BJ (cell line): ENCODE measurements around the gene GPR82. TPM values are rescaled to one million over a fixed set of nuclear protein-coding genes. Genes with fewer than 3 reads are reported as not detected.

ENCODE experiments used
- CTCF ChIA-PET: fragments of 350-600 bp; formaldehyde crosslinking; extraction: SDS; loops from one replicate; lab custom pipeline; 2021; ENCODE audit warnings: antibody characterized with exemption, inconsistent platforms; lab: Yijun Ruan, JAX
- POLR2A ChIA-PET: fragments of 300-600 bp; sonication (Branson Sonifier 250); formaldehyde crosslinking; extraction: SDS; loops from one replicate; lab custom pipeline; 2021; ENCODE audit warnings: antibody characterized with exemption; lab: Charles Lee
- DNase-seq: peaks from one replicate; pipeline ENCODE4 v3.0.0-alpha.2; 2011; ENCODE audit warnings: low read depth
- H3K27me3 ChIP-seq: 2 replicates; pipeline ENCODE4 v1.6.0; 2011; ENCODE audit warnings: low read length; ENCODE audit not compliant: control insufficient read depth, insufficient read depth
- H3K36me3 ChIP-seq: 2 replicates; pipeline ENCODE4 v1.5.1; 2011; ENCODE audit warnings: low read length; ENCODE audit not compliant: control insufficient read depth, insufficient read depth
- H3K4me3 ChIP-seq: 2 replicates; pipeline ENCODE4 v1.5.1; 2011; ENCODE audit warnings: low read depth, mild to moderate bottlenecking, control low read depth, low read length
- polyA plus RNA-seq: library from polyadenylated mRNA; depleted of rRNA; stranded (reverse); fragments of >200 nt; gene quantifications from 2 replicates; pipeline ENCODE4 v1.2.3, GENCODE V29; 2011
- TF ChIP-seq, protein P1 (sequence below): IDR thresholded peaks from 2 replicates; pipeline ENCODE4 v1.5.1; 2011; ENCODE audit warnings: low read depth, mild to moderate bottlenecking, control low read depth, inconsistent platforms, low read length, moderate library complexity; ENCODE audit not compliant: insufficient read depth

Gene GPR82
- polyA plus RNA-seq, 1 experiment = not detected

DNA sequence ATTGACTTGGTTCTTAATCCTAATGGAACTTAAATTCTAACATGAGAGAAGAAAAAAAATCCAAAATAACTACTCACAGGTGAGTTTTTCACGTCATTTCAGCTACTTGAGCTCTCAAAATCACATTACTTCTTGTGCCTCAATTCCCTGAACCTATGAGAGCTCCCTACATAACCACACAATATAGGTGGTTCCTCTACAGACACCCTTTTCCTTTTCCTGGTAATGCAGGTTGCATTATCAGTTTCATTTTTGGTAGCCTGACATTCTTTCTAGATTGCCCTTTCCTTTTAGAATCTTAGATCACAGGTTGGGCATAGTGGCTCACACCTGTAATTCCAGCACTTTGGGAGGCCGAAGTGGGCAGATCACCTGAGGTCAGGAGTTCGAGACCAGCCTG, 31.0 kb upstream of the GPR82 start:
- no peak overlapping the region for H3K4me3 ChIP-seq
- ChIA-PET POLR2A (no interaction called here), CTCF (no interaction called here)
- H3K36me3 ChIP-seq = no peaks in the 10 kb centered on the region
- H3K27me3 ChIP-seq = no peaks in the 10 kb centered on the region
- TF ChIP-seq, protein P1, sequence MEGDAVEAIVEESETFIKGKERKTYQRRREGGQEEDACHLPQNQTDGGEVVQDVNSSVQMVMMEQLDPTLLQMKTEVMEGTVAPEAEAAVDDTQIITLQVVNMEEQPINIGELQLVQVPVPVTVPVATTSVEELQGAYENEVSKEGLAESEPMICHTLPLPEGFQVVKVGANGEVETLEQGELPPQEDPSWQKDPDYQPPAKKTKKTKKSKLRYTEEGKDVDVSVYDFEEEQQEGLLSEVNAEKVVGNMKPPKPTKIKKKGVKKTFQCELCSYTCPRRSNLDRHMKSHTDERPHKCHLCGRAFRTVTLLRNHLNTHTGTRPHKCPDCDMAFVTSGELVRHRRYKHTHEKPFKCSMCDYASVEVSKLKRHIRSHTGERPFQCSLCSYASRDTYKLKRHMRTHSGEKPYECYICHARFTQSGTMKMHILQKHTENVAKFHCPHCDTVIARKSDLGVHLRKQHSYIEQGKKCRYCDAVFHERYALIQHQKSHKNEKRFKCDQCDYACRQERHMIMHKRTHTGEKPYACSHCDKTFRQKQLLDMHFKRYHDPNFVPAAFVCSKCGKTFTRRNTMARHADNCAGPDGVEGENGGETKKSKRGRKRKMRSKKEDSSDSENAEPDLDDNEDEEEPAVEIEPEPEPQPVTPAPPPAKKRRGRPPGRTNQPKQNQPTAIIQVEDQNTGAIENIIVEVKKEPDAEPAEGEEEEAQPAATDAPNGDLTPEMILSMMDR = no peak
- DNase-seq = no peak

DNA sequence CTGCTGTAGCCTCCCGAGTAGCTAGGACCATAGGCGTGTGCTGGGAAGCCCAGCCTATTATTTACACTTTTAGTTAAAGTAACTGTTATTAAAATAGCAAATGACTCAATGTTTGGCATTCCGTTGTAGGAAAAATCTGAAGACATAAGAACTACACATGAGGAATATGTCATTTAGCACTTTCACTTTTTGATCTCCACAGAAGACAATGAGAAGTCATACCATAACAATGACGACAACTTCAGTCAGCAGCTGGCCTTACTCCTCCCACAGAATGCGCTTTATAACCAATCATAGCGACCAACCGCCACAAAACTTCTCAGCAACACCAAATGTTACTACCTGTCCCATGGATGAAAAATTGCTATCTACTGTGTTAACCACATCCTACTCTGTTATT, 28.6 kb upstream of the GPR82 start:
- Histone ChIP-seq H3K36me3 (no peaks in the 10 kb centered on the region), H3K27me3 (no peaks in the 10 kb centered on the region), H3K4me3 (no peak overlapping the region)
- CTCF ChIA-PET = no interaction called here
- POLR2A ChIA-PET = no interaction called here
- DNase-seq = no peak
- TF ChIP-seq, protein P1 = no peak

DNA sequence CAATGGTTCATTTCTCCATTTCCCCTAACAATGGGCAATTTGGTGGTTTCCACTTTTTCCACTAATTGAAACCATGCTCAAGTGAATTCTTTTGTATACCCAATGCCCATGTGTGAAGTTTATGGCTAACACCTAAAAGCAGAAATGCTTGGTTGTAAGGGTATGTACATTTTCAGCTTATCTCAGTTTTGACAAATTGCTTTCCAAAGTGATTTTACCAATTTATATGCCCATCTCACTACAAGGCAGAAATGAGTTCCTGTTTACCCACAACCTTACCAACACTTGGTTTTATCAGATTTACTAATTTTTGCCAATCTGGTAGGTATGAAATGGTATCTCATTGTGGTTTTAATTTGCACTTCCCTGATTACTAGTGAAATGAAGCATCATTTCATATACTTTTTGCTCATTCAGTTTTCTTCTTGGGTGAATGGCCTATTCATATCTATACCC, 20.4 kb upstream of the GPR82 start:
- Histone ChIP-seq H3K36me3 (no peaks in the 10 kb centered on the region), H3K4me3 (no peak overlapping the region), H3K27me3 (no peaks in the 10 kb centered on the region)
- CTCF ChIA-PET = no interaction called here
- TF ChIP-seq, protein P1 = no peak
- POLR2A ChIA-PET = no interaction called here
- DNase-seq = no peak

DNA sequence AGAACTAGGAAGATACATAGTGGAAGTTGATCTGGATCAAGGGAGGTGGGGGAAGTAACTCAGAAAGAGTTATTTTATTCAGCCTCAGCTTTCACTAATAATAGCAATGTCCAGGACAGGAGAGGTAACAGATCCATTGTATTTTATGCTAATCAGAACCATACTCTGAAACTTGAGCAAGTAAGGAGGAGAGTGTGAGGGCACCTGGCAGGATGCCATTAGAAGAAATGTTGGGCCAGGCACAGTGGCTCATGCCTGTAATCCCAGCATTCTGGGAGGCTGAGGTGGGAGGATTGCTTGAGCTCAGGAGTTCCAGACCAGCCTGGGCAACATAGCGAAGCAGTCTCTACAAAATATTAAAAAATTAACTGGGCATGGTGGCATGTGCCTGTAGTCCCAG, 18.9 kb upstream of the GPR82 start:
- ChIA-PET CTCF (no interaction called here), POLR2A (no interaction called here)
- TF ChIP-seq, protein P1 = no peak
- H3K36me3 ChIP-seq = no peaks in the 10 kb centered on the region
- no peak overlapping the region for H3K4me3 ChIP-seq
- DNase-seq = no peak
- no peaks in the 10 kb centered on the region for H3K27me3 ChIP-seq

DNA sequence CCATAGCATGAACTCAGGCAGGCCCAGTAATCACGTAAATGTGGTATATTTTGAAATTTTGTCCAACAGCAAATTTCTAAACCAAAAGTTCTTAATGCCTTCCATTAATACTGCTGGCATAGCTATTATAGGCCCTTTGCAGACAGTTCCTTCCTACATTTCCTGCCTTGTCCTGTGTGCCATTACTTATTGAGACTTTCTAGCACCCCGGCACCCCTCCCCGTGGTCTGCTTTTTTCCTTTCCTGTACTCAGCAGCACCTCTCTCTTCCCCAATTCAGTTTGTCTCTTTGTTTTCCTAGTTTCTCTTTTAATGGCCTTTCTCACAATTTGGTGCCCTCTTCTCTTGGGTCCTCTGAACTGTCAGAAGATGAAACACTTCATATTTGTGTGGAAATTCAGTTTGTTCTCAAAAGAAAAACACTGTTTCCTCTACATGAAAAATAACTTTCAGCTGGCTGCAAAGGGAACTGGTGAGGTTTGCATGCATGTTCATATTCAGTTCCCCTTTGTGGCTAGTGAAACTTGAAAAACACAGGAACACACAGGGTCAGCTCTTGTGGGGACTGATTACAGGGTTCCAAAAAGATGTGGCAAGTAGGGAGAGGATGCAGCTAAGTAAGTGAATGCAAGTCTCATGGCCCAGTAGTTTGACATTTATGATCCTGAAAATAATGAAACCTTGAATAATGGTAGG, 18.2 kb upstream of the GPR82 start:
- CTCF ChIA-PET = no interaction called here
- Histone ChIP-seq H3K4me3 (no peak overlapping the region), H3K36me3 (no peaks in the 10 kb centered on the region), H3K27me3 (no peaks in the 10 kb centered on the region)
- POLR2A ChIA-PET = no interaction called here
- TF ChIP-seq, protein P1 = no peak
- no peak for DNase-seq
